GM12878 (cell line): Measurements from ENCODE around the gene FBXW10B.
"Not testable (repeated sequence)": the region's sequence is repeated elsewhere in the genome, so short reads cannot be mapped to it uniquely, and the experiment has no call there.

ENCODE experiments used
- HDAC6 ChIP-seq: fragments of 200-600 bp; sonication (generic); IDR thresholded peaks from one replicate; pipeline ENCODE4 v1.8.0; 2017; ENCODE audit warnings: antibody characterized with exemption; ENCODE audit not compliant: unreplicated experiment
- MYC ChIP-seq: IDR thresholded peaks from 2 replicates; pipeline ENCODE4 v1.6.1; 2011; ENCODE audit warnings: mild to moderate bottlenecking, low read length, moderate library complexity, inconsistent platforms; ENCODE audit not compliant: insufficient read depth, insufficient replicate concordance, insufficient read length, severe bottlenecking
- PML ChIP-seq: IDR thresholded peaks from 2 replicates; pipeline ENCODE4 v1.6.1; 2012; ENCODE audit warnings: low read length, inconsistent platforms
- POLR2AphosphoS5 ChIP-seq: IDR thresholded peaks from 2 replicates; pipeline ENCODE4 v1.6.1; 2011; ENCODE audit warnings: mild to moderate bottlenecking, low read length, inconsistent platforms
- RAD21 ChIP-seq: IDR thresholded peaks from 2 replicates; pipeline ENCODE4 v1.6.1; 2011; ENCODE audit warnings: mild to moderate bottlenecking, low read depth, low read length, moderate library complexity; ENCODE audit not compliant: insufficient read depth
- SIN3A ChIP-seq: IDR thresholded peaks from 2 replicates; pipeline ENCODE4 v1.6.1; 2012; ENCODE audit warnings: low read depth, low read length, improper control_type of control experiment
- ZBTB4 ChIP-seq: fragments of 450-650 bp; formaldehyde crosslinking; IDR thresholded peaks from 2 replicates; pipeline ENCODE4 v1.4.0; 2022; ENCODE audit warnings: mild to moderate bottlenecking, moderate library complexity
- TF ChIP-seq, protein P1 (sequence below), 3 experiments: IDR thresholded peaks in 2 of 3; conservative IDR thresholded peaks in 1 of 3; 2 replicates each; pipeline ENCODE4 v1.5.1; 2011; ENCODE audit warnings: low read depth in 3 of 3, low read length in 3 of 3, mild to moderate bottlenecking in 3 of 3, control low read depth in 2 of 3, moderate library complexity in 2 of 3, inconsistent platforms in 1 of 3, mixed read lengths in 1 of 3; ENCODE audit not compliant: control insufficient read depth in 2 of 3, insufficient read depth in 1 of 3; ENCODE audit errors: extremely low read depth in 1 of 3

GRCh38 chr17:15642505-15643251 is 23.2 kb upstream of the FBXW10B start:
- TF ChIP-seq POLR2AphosphoS5, MYC, PML, ZBTB4, RAD21, SIN3A, HDAC6: not testable (repeated sequence)
- TF ChIP-seq, protein P1, sequence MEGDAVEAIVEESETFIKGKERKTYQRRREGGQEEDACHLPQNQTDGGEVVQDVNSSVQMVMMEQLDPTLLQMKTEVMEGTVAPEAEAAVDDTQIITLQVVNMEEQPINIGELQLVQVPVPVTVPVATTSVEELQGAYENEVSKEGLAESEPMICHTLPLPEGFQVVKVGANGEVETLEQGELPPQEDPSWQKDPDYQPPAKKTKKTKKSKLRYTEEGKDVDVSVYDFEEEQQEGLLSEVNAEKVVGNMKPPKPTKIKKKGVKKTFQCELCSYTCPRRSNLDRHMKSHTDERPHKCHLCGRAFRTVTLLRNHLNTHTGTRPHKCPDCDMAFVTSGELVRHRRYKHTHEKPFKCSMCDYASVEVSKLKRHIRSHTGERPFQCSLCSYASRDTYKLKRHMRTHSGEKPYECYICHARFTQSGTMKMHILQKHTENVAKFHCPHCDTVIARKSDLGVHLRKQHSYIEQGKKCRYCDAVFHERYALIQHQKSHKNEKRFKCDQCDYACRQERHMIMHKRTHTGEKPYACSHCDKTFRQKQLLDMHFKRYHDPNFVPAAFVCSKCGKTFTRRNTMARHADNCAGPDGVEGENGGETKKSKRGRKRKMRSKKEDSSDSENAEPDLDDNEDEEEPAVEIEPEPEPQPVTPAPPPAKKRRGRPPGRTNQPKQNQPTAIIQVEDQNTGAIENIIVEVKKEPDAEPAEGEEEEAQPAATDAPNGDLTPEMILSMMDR (IDR thresholded peaks at IDR 0.05 in 2 of 3, conservative IDR thresholded peaks at IDR 0.05 in 1 of 3; ENCODE audit: control insufficient read depth in 2 of 3, extremely low read depth in 1 of 3, insufficient read depth in 1 of 3, low read depth in 3 of 3, low read length in 3 of 3) = not testable (repeated sequence)
